ENCODE results near the gene CLASRP. TPM values are rescaled to one million over a fixed set of nuclear protein-coding genes. Genes with fewer than 3 reads are reported as not detected.

CLASRP gene
- polyA plus RNA-seq, 2 of the 4 experiments (the other 2 are of a cell fraction) = 39.0 to 86.4 TPM

DNA sequence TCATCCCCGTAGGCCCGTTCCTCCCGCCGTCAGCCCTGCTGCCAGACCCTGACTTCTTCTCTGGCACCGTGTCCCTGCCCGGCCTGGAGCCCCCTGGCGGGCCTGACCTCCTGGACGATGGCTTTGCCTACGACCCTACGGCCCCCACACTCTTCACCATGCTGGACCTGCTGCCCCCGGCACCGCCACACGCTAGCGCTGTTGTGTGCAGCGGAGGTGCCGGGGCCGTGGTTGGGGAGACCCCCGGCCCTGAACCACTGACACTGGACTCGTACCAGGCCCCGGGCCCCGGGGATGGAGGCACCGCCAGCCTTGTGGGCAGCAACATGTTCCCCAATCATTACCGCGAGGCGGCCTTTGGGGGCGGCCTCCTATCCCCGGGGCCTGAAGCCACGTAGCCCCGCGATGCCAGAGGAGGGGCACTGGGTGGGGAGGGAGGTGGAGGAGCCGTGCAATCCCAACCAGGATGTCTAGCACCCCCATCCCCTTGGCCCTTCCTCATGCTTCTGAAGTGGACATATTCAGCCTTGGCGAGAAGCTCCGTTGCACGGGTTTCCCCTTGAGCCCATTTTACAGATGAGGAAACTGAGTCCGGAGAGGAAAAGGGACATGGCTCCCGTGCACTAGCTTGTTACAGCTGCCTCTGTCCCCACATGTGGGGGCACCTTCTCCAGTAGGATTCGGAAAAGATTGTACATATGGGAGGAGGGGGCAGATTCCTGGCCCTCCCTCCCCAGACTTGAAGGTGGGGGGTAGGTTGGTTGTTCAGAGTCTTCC lies 1.3 kb upstream of the CLASRP start:
- Histone ChIP-seq H3K4me3 (no peak overlapping the region), H3K4me1 (peaks cover 11% of the 10 kb centered on the region), H3K4me2 (no peak overlapping the region), H3K9me3 (no peaks in the 10 kb centered on the region), H3K27ac (no peak overlapping the region)
- FAIRE-seq = no peak
- ATAC-seq = no peak
- ChIA-PET CTCF (interaction anchor here (0.6 to 10.8 kb wide), 4 partner anchors 16 to 448 kb away, joined by 3 to 152 read pairs (median 4); no protein-coding TSS in a partner anchor), POLR2A (interaction anchor here (1.1 to 2.3 kb wide), 4 partner anchors 31 to 83 kb away, joined by 3 to 12 read pairs (median 6); partner anchors contain the start of genes CLPTM1 and GEMIN7)
- 0 out of 2 replicates have a peak, but pooled peaks have one; percentile 50 for TF ChIP-seq HDAC2 (IDR thresholded peaks at IDR 0.05)
- TF ChIP-seq, protein P1, sequence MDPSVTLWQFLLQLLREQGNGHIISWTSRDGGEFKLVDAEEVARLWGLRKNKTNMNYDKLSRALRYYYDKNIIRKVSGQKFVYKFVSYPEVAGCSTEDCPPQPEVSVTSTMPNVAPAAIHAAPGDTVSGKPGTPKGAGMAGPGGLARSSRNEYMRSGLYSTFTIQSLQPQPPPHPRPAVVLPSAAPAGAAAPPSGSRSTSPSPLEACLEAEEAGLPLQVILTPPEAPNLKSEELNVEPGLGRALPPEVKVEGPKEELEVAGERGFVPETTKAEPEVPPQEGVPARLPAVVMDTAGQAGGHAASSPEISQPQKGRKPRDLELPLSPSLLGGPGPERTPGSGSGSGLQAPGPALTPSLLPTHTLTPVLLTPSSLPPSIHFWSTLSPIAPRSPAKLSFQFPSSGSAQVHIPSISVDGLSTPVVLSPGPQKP (IDR thresholded peaks at IDR 0.05; ENCODE audit: low read depth, low read length) = no peak
- TF ChIP-seq KDM1A (IDR thresholded peaks at IDR 0.05; ENCODE audit: low read depth) = peak; percentile 94
- 93% methylated on average over 33 of the region's 37 CpGs for WGBS (ENCODE audit: missing lambda C conversion rate)
- DNase-seq (ENCODE audit: low read depth in 1 of 2, low spot score in 1 of 2) = no peak

DNA sequence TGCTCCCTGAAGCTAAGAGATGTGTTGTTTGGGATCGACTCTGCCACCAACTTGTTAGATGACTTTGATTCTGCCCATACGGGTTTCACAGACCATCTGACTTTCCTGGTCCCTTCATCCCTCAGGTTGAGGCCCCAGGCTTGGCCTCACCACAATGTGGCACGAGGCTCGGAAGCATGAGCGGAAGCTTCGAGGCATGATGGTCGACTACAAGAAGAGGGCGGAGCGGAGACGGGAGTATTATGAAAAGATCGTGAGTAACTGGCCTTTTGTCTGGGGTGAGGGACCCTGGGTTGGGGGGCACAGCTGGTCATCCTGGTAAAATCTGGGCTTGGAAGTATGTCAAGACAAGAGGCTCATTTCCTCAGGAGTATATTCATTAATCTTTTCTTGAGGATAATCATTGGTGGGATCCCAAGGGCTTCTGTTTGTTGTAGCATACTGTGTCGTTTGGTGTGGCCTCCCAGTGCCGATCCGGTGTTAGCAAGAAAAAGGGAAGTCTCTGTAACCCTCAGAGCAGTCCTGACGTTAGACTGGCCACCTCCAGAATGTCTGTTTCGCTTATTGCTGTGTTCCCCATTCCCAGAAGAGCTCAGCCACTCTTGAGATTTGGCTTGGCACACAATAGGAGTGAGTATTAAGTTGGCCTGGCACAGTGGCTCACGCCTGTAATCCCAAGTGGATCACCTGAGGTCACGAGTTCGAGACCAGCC lies 1.4 kb downstream of the CLASRP start:
- POLR2A ChIA-PET = interaction anchor here (1.0 to 2.3 kb wide), 2 partner anchors 9 to 86 kb away, joined by 5 to 12 read pairs; partner anchors contain the start of gene CLPTM1
- CTCF ChIA-PET = interaction anchor here (0.9 to 10.8 kb wide), 14 partner anchors 11 to 196 kb away, joined by 3 to 152 read pairs (median 4); no protein-coding TSS in a partner anchor
- ATAC-seq = no peak
- Histone ChIP-seq H3K4me2 (peak overlapping the region; percentile 85), H3K4me1 (peaks cover 11% of the 10 kb centered on the region), H3K4me3 (peak overlapping the region; percentile 72), H3K9me3 (no peaks in the 10 kb centered on the region), H3K27ac (no peak overlapping the region)
- no peak for DNase-seq (ENCODE audit: low read depth in 1 of 2, low spot score in 1 of 2)
- TF ChIP-seq JUN (IDR thresholded peaks at IDR 0.05) = 0 out of 5 replicates have a peak, but pooled peaks of 1 of the 2 experiments have one; percentile 23
- TF ChIP-seq, protein P2, sequence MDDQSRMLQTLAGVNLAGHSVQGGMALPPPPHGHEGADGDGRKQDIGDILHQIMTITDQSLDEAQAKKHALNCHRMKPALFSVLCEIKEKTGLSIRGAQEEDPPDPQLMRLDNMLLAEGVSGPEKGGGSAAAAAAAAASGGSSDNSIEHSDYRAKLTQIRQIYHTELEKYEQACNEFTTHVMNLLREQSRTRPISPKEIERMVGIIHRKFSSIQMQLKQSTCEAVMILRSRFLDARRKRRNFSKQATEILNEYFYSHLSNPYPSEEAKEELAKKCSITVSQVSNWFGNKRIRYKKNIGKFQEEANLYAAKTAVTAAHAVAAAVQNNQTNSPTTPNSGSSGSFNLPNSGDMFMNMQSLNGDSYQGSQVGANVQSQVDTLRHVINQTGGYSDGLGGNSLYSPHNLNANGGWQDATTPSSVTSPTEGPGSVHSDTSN (IDR thresholded peaks at IDR 0.05) = no peak
- no peak for FAIRE-seq
- WGBS (ENCODE audit: missing lambda C conversion rate) = 78% methylated on average over 19 of the region's 19 CpGs

DNA sequence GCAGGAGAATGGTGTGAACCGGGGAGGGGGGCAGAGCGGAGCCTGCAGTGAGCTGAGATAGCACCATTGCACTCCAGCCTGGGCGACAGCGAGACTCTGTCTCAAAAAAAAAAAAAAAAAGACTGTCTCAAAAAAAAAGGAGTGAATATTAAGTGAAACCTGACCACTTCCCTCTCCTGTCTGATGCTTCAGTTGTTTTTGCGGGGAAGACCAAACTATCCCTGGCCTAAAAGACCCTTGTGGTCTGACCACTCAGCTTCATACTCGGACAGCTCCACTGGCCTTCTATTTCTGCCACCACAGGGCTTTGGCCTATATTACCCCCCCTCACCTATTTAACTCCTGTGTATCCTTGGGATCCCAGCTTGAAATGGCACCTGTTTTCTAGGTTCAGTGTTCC lies 2.3 kb downstream of the CLASRP start:
- no peak for ATAC-seq
- TF ChIP-seq RARB (CRISPR knock-in tag; IDR thresholded peaks at IDR 0.05) (no peak), CEBPB (IDR thresholded peaks at IDR 0.05) (no peak), CHD2 (IDR thresholded peaks at IDR 0.05; ENCODE audit: low read length, partially characterized antibody) (no peak)
- TF ChIP-seq, protein P3, sequence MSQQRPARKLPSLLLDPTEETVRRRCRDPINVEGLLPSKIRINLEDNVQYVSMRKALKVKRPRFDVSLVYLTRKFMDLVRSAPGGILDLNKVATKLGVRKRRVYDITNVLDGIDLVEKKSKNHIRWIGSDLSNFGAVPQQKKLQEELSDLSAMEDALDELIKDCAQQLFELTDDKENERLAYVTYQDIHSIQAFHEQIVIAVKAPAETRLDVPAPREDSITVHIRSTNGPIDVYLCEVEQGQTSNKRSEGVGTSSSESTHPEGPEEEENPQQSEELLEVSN (IDR thresholded peaks at IDR 0.05; ENCODE audit: borderline replicate concordance, low read depth) = no peak
- no peak for FAIRE-seq
- Histone ChIP-seq H3K4me3 (no peak overlapping the region), H3K4me2 (no peak overlapping the region), H3K9me3 (no peaks in the 10 kb centered on the region), H3K27ac (no peak overlapping the region), H3K4me1 (peaks cover 11% of the 10 kb centered on the region)
- POLR2A ChIA-PET = interaction anchor here (1.5 kb wide), 1 partner anchor 86 kb away, joined by 3 read pairs; the partner anchor contains the start of gene CLPTM1
- DNase-seq (ENCODE audit: low read depth in 1 of 2, low spot score in 1 of 2) = no peak
- CTCF ChIA-PET = interaction anchor here (0.6 to 10.8 kb wide), 6 partner anchors 7 to 138 kb away, joined by 4 to 152 read pairs (median 4); no protein-coding TSS in a partner anchor
- WGBS (ENCODE audit: missing lambda C conversion rate) = 95% methylated on average over 6 of the region's 6 CpGs

DNA sequence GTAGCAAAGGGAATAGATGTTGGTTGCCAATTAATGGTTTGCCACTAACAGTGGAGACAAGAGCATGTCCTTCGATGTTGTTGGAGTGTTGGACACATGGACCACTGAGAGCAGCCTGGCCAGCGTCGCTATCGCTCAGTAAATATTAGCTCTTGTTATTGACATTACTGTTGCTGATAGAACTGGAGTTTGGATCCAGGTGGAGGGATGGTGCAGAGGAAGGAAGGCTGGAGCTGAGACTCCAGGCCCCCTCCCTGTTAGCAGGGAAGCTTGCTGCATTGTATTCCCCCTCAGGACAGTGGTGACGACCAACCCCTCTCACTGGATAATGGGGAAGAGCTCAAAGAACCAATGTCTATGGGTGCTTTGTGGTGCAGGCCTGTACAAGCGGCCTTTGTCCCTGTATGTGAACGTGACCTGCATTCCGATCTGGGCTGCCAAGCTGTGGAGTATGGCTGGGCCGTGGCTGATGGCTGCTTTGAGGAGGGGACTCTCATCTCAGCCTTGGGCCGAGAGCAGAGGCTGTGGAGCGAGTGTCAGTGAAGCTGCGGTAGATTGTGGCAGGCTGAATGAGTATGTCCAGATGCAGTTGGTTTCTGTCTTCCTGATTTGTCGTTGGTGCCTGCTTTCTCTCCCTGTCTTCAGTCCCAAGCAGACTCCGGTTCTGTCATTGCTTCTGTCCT lies 7.0 kb downstream of the CLASRP start:
- no peak for FAIRE-seq
- WGBS (ENCODE audit: missing lambda C conversion rate) = 82% methylated on average over 14 of the region's 14 CpGs
- no peak for DNase-seq (ENCODE audit: low read depth in 1 of 2, low spot score in 1 of 2)
- H3K9me3 ChIP-seq = no peaks in the 10 kb centered on the region
- ChIA-PET POLR2A (interaction anchor here (1.4 kb wide), 1 partner anchor 33 kb away, joined by 4 read pairs; the partner anchor contains the start of gene GEMIN7), CTCF (interaction anchor here (0.9 to 10.8 kb wide), 3 partner anchors 8 to 22 kb away, joined by 3 to 152 read pairs (median 4); no protein-coding TSS in a partner anchor)
- H3K27ac ChIP-seq = no peak overlapping the region
- H3K4me1 ChIP-seq = 0 out of 3 replicates have a peak, but pooled peaks cover under 1% of the 10 kb centered on the region
- H3K4me3 ChIP-seq = no peak overlapping the region
- H3K4me2 ChIP-seq = no peak overlapping the region
- ATAC-seq = 0 out of 6 replicates have a peak, but pooled peaks of 1 of the 2 experiments have one; percentile 36
- TF ChIP-seq, protein P4, sequence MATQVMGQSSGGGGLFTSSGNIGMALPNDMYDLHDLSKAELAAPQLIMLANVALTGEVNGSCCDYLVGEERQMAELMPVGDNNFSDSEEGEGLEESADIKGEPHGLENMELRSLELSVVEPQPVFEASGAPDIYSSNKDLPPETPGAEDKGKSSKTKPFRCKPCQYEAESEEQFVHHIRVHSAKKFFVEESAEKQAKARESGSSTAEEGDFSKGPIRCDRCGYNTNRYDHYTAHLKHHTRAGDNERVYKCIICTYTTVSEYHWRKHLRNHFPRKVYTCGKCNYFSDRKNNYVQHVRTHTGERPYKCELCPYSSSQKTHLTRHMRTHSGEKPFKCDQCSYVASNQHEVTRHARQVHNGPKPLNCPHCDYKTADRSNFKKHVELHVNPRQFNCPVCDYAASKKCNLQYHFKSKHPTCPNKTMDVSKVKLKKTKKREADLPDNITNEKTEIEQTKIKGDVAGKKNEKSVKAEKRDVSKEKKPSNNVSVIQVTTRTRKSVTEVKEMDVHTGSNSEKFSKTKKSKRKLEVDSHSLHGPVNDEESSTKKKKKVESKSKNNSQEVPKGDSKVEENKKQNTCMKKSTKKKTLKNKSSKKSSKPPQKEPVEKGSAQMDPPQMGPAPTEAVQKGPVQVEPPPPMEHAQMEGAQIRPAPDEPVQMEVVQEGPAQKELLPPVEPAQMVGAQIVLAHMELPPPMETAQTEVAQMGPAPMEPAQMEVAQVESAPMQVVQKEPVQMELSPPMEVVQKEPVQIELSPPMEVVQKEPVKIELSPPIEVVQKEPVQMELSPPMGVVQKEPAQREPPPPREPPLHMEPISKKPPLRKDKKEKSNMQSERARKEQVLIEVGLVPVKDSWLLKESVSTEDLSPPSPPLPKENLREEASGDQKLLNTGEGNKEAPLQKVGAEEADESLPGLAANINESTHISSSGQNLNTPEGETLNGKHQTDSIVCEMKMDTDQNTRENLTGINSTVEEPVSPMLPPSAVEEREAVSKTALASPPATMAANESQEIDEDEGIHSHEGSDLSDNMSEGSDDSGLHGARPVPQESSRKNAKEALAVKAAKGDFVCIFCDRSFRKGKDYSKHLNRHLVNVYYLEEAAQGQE (IDR thresholded peaks at IDR 0.05) = no peak
- TF ChIP-seq CBX2 (IDR thresholded peaks at IDR 0.05; ENCODE audit: borderline replicate concordance, low read depth) (no peak), FOSL2 (IDR thresholded peaks at IDR 0.05) (no peak), FOSL2 (CRISPR knock-in tag; IDR thresholded peaks at IDR 0.05) (no peak), KDM5A (IDR thresholded peaks at IDR 0.05) (no peak), NFE2L2 (conservative IDR thresholded peaks at IDR 0.05; ENCODE audit: low read length) (no peak)
- TF ChIP-seq, protein P5, sequence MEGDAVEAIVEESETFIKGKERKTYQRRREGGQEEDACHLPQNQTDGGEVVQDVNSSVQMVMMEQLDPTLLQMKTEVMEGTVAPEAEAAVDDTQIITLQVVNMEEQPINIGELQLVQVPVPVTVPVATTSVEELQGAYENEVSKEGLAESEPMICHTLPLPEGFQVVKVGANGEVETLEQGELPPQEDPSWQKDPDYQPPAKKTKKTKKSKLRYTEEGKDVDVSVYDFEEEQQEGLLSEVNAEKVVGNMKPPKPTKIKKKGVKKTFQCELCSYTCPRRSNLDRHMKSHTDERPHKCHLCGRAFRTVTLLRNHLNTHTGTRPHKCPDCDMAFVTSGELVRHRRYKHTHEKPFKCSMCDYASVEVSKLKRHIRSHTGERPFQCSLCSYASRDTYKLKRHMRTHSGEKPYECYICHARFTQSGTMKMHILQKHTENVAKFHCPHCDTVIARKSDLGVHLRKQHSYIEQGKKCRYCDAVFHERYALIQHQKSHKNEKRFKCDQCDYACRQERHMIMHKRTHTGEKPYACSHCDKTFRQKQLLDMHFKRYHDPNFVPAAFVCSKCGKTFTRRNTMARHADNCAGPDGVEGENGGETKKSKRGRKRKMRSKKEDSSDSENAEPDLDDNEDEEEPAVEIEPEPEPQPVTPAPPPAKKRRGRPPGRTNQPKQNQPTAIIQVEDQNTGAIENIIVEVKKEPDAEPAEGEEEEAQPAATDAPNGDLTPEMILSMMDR (IDR thresholded peaks at IDR 0.05) = no peak

Measured in A549 (cell line).